GM21529 (cell line): ENCODE data around the gene GYPC.

Experiments
- ATAC-seq: cut with Tn5 transposase; IDR thresholded peaks from one replicate; pipeline ENCODE4 v1.9.1; 2021; ENCODE audit not compliant: unreplicated experiment

The GYPC gene

DNA sequence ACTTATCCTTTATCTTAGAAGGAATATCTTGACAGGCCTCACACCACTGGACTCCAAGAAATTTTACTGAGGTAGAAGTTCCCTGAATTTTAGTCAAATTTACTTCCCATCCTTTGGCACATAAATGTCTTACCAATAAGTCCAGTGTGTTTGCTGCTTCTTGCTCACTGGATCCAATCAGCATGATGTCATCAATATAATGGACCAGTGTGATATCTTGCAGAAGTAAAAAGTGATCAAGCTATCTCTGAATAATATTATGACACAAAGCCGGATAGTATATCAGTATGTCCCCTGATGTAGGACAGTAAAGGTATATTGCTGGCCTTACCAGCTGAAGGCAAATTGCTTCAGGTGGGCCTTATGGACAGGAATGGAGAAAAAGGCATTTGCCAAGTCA lies 6.9 kb upstream of the GYPC start:
- no peak for ATAC-seq

- no peak for ATAC-seq
Observed at GRCh38 chr2:126650994-126651393, 5.0 kb upstream of the GYPC start.

GRCh38 chr2:126652323-126652891 lies 3.6 kb upstream of the GYPC start:
- no peak for ATAC-seq

DNA sequence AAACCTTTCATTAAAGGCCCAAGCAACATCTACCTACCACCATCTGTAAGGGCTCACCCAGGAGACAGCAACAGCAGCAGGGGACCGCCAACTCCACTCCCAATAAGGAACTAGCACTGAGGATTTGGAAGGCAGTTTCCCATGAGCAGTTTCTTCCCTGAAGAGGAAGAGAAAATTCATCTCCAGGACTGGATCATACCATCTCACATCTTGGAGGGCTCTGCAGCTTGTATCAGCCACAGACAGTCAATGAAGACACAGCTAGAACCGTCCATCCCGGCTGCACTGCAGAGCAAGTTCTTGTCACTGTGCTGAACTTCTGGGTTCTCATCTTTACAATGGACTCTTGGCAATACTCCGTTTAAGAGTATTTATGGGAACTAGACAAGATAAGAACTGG lies 2.8 kb upstream of the GYPC start:
- ATAC-seq, result no peak

DNA sequence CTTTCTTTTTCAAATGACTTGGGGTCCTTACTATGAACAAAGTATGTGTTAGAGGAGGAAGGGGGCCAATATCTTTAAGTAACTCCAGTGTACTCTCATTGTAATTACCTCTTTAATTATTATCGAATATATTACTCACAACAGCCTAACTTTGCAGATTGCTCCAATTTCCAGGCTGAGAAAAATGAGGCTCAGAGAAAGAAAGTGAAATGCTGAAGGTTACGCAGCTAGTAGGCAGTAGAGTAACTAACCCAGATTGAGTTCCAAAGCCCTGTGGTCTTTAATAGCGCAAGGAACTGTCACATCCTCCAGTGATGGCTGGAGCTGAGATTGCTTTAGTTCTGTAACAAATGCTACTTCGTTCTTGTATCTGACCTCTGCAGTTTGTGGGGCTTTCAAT lies 2.2 kb upstream of the GYPC start:
- no peak for ATAC-seq

- no peak for ATAC-seq
Observed at GRCh38 chr2:126655051-126655450, 907 bp upstream of the GYPC start.

DNA sequence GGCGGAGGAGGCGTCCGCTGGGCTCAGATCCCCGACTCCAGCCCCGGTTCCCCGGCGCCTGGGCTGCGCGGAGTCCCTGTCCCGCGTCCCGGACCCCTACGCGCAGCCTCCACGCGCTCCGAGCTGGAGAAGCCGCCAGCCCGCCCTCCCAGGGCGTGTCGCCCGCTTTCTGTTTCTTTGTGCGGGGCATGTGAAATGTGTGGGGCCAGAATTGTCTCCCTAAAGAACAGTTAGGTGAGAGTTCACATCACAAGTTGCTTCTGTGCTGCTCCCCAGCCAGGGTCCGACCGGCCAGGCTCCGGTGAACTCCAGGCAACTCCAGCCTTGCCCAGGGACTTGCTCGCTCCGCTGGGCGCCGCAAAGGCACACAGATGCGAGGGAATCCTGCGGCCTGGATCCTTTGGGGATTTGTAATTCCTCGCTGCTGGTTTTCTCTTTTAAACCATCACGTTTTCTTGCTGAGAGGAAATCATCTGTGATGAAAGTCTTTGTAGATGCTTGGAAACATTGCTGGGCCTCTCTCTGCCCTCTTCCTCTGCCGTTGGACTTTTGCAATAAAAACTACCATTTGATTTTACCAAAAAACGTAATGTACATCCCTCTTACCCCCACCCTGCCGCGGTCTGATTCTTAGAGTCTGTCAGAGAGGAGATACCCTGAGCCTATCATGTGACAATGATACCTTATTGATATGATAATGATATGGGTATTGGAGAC lies 631 bp downstream of the GYPC start:
- ATAC-seq, result peak; percentile 20

- ATAC-seq, result peak; percentile 26
Observed at GRCh38 chr2:126657148-126657635, 1.2 kb downstream of the GYPC start.

DNA sequence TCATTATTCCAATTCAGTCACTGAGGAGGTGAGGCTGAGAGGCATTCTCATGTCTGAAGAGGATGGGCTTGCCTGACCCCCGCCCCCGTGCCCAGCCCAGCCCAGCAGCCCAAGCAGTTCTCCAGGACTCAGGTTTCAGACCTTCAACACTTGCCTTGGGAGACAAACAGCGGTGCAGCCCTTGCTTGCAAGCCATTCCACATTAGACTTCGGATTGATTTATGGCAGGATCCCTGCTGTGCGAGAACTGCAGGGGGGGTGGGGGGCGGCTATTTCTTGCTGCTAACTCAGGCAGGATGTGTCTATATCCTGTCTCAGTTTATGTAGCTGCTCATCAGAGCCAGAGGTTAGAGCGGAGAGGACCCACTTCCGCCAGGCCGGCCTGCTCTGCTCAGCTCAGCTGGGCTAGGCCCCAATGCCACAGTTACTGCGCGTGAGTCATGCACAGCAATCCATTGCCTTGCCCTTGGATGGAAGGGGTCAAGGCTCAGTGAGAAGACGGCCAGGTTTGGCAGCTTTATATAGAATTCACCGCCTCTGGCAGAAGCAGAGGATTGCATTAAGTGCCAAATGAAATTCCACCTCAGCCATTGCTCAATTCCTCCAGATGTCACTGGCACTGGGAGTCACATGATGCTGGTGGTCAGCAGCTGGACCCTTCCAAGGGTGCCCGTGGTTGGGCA lies 1.8 kb downstream of the GYPC start:
- peak; percentile 61 for ATAC-seq

DNA sequence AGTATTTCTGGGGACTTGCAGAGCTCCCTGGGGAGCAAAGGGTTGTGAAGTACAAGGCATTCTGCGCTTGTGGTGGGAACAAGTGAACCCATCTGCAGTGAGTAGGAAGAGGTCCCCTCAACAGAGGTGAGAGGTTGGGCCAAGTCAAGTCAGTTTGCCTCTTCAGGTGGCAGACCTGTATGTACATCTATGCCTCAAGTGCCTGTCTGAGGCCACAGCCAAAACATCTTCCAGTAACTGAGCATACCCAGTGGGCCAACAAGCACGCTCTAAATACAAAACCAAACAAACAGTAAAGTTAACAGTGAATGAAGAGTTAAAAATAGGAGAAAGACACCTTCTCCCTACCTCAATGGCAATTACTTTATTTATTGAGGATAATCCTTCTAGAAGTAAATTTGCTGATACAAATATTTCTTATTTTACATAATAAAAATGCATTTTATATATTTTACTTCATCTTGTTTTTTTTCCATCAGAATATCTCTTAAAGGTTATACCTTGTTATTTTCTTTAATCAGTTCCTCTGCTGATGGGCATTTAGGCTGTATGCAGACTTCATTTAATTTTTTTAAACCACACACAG lies 2.5 kb downstream of the GYPC start:
- peak; percentile 12 for ATAC-seq

DNA sequence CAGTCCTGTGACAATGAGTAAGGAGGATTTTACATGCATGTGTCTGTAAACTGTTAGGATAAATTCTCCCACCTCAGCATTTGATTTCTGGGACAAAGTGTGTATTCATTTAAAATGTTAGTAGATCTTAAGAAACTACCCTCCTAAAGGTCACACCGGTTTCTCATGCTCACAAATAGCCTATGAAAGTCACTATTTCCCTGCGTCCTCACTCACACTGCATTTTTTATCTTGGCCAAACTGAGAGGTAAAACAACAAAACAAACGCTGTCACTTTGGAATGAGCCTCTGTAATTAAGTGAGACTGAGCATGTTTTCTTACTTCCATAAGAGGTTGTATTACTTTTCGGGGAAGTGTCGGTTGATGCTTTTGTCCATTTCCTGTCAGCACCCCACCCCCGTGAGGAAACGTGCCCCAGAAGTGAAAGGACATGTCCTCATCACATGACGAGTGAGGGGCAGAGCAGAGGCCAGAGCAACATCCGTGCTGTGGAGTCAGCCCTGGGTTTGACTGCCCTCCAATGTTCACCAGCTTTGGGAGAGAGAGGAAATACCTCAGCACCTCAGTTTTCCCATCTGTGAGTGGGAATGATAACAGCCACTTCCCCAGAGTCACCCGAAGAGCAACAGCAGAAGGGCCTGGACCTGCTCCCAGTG lies 3.1 kb downstream of the GYPC start:
- ATAC-seq, result peak; percentile 49

DNA sequence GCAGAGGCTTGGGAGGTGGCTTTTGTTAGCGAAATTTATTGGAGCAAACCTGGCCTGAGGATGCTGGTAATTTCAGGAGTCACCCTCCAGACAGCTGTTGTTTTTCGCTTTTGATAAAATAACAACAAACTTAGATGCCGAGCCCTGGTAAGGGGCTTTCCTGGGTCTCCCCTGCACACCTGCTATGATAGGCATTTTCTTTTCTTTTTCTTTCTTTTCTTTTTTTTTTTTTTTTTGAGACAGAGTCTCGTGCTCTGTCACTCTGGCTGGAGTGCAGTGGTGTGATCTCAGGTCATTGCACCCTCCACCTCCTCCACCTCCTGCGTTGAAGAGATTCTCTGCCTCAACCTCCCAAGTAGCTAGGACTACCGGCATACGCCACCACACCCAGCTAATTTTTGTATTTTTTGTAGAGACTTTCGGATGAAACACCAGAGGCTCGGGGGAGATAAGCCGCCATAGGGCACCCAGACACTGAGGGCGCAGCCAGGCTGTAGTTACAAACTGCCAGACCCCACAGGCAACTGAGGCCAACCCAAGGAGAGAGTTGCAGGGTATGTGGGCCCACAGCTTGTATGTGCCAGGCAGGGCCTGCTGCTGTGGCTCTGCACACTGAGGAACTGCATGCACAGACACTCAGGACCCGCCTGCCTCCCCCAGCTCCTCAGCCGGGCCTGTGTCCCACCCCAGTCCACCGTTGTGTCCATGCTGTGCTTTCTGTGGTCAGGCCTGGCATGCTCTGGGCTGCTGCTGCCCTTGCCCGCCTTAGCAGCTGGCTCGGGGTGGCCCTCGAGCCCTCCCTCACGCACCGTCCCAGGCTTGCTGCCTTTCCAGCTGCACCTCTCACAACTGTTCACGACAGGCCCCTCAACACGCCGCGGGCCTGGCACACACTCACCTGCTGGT lies 3.9 kb downstream of the GYPC start:
- ATAC-seq, result no peak

DNA sequence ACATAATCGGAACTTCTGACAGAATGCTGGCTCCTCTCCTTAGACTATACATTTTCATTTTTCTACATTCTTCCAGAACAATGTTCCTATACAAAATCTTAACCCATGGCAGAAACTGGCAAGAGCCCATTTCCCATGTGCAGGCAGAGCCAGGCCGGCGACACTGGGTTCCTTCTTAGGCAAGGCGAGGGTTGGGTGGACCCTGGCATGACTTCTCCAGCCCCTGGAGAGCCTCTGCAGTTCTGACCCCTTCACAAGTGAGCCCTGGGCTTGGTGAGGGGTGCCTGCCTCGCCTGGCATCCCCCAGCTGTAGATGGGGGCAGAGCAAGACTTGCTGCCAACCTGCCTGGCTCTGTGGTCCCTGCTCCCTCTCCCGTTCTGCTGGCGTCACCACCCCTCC lies 5.0 kb downstream of the GYPC start:
- no peak for ATAC-seq

GRCh38 chr2:126661702-126662500 lies 5.9 kb downstream of the GYPC start:
- no peak for ATAC-seq

DNA sequence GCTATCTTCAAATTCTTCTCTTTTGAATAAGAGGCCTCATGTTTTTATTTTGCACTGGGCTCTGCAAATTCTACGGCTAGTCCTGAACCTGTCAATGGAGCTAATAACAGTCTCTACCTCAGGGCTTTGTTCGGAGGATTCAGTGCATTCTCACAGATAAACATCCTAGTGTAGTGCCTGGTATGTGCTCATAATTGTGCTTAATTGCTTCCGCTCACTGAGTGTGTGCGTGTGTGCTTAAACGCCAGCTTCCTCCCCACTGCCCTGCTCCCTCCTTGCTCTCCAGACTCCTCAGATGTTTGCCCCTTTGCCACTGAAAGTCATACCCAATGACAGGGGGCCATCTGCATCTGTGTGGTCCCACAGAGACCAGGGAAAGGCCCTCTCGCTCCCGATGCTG lies 6.7 kb downstream of the GYPC start:
- no peak for ATAC-seq

- no peak for ATAC-seq
Observed at GRCh38 chr2:126663184-126663963, 7.4 kb downstream of the GYPC start.

DNA sequence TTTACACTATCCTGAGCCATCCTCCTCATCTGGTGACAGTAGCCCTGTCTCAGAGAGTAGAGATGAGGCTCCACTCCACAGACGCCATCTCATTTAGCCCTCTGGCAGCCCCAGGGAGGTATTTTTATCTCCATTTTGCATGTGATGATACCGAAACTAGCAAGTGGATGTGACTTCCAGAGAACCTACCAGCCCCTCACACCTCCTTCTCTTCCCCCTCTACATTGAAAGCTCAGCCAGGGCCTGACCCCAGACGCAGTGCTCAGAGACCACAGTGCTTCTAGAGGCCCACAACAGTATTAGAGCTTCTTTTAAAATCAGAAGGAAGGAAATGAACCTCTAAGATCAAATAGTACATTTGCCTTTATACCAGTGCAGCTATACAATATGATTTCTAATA lies 8.3 kb downstream of the GYPC start:
- peak; percentile 80 for ATAC-seq

- ATAC-seq, result peak; percentile 39
Observed at GRCh38 chr2:126664639-126665038, 8.7 kb downstream of the GYPC start.

DNA sequence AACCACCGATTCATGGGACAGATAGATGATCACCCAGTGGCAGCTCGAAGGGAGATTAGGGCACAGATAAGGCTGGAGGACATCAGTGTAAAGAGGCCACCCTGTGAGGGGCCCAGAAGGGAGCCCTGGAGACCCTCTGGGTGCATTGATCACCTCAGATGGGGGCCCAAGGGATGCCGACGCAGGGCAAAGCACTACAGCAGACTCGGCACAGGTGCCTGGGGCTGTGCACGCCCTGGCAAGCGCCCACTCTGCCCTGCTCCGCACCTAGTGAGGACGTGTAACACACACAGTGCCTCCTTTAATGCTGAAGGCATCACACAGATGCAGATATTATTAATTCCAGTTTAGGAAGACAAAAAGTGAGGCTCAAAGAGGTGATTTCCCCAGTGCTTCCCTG lies 9.5 kb downstream of the GYPC start:
- ATAC-seq, result no peak
